Esophagus squamous epithelium (tissue), 5 donors: Measurements from ENCODE around the gene ZNF487. TPM values are rescaled to one million over a fixed set of nuclear protein-coding genes. Genes with fewer than 3 reads are reported as not detected.

Source experiments
- DNase-seq: peaks from one replicate; lab custom pipeline; 2025; lab: John Stamatoyannopoulos, UW
- H3K27ac ChIP-seq, 4 donors: fragments of 200-600 bp; sonication (generic); one replicate each; pipeline ENCODE4 v1.5.1; 2016 to 2019; ENCODE audit warnings: mild to moderate bottlenecking in 1 of 4
- H3K27me3 ChIP-seq, 4 donors: fragments of 200-600 bp; sonication (generic); 1 replicate in 3 of 4; 2 replicates in 1 of 4; pipeline versions ENCODE4 v1.5.1 to v1.6.0; 2017 to 2021; ENCODE audit warnings: antibody characterized with exemption in 1 of 4
- H3K36me3 ChIP-seq, 3 donors: fragments of 200-600 bp; sonication (generic); one replicate each; pipeline ENCODE4 v1.5.1; 2016 to 2019
- H3K4me1 ChIP-seq, 3 donors: fragments of 200-600 bp; sonication (generic); one replicate each; pipeline ENCODE4 v1.5.1; 2017 to 2019
- H3K4me3 ChIP-seq, 4 donors: fragments of 200-600 bp; sonication (generic); 1 replicate in 3 of 4; 2 replicates in 1 of 4; pipeline ENCODE4 v1.5.1; 2016 to 2019; ENCODE audit warnings: mild to moderate bottlenecking in 2 of 4, moderate library complexity in 1 of 4
- H3K9me3 ChIP-seq, 3 donors: fragments of 200-600 bp; sonication (generic); one replicate each; pipeline ENCODE4 v1.5.1; 2016 to 2019
- POLR2A ChIP-seq, 4 donors: fragments of 450-650 bp; IDR thresholded peaks; one replicate each; pipeline ENCODE4 v1.6.1; 2017; ENCODE audit warnings: antibody characterized with exemption in 4 of 4, mild to moderate bottlenecking in 4 of 4, moderate library complexity in 3 of 4
- WGBS, 2 donors: methylation state at CpG; one replicate each; pipeline ENCODE4 v1.1.5; 2018; 5-methylcytosine and 5-hydroxymethylcytosine counted together
- intact Hi-C: fragments of 100-400 bp; cut with DNase I; formaldehyde crosslinking; loops from one replicate; pipeline ENCODE4 v1.15.0; 2022
- total RNA-seq, 4 donors: library from RNA; depleted of rRNA; stranded (reverse); fragments of >200 nt; gene quantifications; one replicate each; pipeline ENCODE4 v1.1.0, GENCODE V29; 2016
- TF ChIP-seq, protein P1 (sequence below), 6 experiments: fragments of 450-650 bp in 4 of 6; fragments of 200-600 bp in 2 of 6; sonication (generic) in 2 of 6; IDR thresholded peaks; one replicate each; pipeline ENCODE4 v1.5.1; 2016 to 2019; ENCODE audit warnings: antibody characterized with exemption in 6 of 6, mild to moderate bottlenecking in 4 of 6, moderate library complexity in 4 of 6
- donor health status: DM: yes; HTN: yes; CAD: no.

Gene ZNF487
- total RNA-seq, 4 donors from 2014 or later: 1.7 to 4.6 (median 4.2) TPM

DNA sequence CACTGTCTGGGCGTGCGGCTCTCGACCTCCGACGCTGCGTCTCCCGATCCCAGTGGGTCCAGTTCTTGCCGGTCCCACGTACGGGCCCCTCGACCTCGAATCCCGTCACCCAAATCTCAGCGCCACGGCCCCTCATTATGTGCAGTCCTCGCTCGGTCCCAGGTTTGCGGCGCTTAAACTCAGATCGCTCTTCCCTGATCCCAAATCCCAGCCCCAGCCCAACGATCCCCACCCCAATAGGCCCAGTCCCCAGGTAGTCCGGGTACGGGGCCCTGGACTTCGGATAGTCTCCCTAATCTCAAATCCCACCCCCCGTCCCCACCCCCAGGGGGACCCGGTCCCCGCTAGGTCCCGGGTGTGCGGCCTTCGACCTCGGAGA lies 28.6 kb upstream of the ZNF487 start:
- H3K36me3 ChIP-seq: peaks cover 0 to 7% (median 0%) of the 10 kb centered on the region in 3 donors
- H3K4me1 ChIP-seq: peaks cover 22 to 54% (median 27%) of the 10 kb centered on the region in 3 donors
- WGBS, 2 donors: 2% methylated on average over 17 of the region's 31 CpGs; no CpG with 5 or more reads in 1 of the 2 donors
- intact Hi-C loops: no loop called here
- peak overlapping the region; percentile 97 to 100 (median 99) for H3K27ac ChIP-seq
- no peaks in the 10 kb centered on the region for H3K9me3 ChIP-seq
- H3K27me3 ChIP-seq: no peaks in the 10 kb centered on the region
- TF ChIP-seq, protein P1, sequence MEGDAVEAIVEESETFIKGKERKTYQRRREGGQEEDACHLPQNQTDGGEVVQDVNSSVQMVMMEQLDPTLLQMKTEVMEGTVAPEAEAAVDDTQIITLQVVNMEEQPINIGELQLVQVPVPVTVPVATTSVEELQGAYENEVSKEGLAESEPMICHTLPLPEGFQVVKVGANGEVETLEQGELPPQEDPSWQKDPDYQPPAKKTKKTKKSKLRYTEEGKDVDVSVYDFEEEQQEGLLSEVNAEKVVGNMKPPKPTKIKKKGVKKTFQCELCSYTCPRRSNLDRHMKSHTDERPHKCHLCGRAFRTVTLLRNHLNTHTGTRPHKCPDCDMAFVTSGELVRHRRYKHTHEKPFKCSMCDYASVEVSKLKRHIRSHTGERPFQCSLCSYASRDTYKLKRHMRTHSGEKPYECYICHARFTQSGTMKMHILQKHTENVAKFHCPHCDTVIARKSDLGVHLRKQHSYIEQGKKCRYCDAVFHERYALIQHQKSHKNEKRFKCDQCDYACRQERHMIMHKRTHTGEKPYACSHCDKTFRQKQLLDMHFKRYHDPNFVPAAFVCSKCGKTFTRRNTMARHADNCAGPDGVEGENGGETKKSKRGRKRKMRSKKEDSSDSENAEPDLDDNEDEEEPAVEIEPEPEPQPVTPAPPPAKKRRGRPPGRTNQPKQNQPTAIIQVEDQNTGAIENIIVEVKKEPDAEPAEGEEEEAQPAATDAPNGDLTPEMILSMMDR (IDR thresholded peaks at IDR 0.05): no peak
- TF ChIP-seq POLR2A (IDR thresholded peaks at IDR 0.05): no peak
- DNase-seq: no peak
- peak overlapping the region; percentile 68 to 90 (median 86) for H3K4me3 ChIP-seq

DNA sequence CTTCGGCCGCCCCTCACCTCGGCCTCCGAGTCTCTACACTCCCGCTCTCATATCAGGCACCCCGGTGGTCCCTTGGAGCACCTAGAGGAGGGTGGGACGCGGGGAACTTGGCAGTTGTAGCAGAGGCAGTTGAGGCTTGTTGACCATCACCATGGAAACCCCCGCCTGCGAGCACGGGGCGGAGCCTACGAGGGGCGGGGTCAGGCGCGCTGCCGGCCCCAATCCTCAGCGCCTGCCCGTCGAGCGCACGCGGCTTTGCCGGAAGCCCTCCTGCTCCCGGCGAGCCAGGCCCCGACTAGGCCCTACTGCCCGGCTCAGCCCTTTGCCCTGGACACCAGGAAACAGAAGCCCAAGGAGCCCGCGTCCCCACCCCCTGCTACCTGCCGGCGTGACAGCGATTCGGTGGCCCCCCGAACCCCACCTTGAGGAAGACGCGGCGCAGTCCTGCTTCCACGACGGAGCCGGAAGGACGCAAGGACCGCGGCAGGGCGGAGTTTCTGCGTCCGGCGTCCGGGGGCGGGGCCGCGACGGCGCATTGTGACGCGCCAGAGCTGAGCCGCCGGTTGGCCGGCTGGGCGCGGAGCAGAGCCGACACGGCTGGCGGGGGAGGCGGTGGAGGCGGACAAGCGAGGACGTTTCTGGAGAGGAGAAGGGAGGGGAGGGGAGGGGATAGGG lies 28.1 kb upstream of the ZNF487 start, which contains the start of gene HNRNPF:
Gene HNRNPF (minus strand): TSS at position 477 of the 675 bp plus-strand sequence. CDS start 21,302 bp downstream, outside the sequence.
- H3K27ac ChIP-seq: peak within 1 kb of the TSS; percentile 97 to 100 (median 99)
- TF ChIP-seq, protein P1 (IDR thresholded peaks at IDR 0.05): peak in 1 of 6 experiments; percentile 6
- peak in 3 of 4 donors; percentile 87 to 98 (median 94) for TF ChIP-seq POLR2A (IDR thresholded peaks at IDR 0.05)
- H3K36me3 ChIP-seq: peaks cover 0 to 2% (median 0%) of the 10 kb centered on the region in 3 donors
- peak; percentile 79 for DNase-seq
- 0% methylated on average over 2 to 3 of the region's 68 CpGs for WGBS, 2 donors
- H3K27me3 ChIP-seq: no peaks in the 10 kb centered on the region
- intact Hi-C loops: no loop called here
- peak within 1 kb of the TSS; percentile 68 to 90 (median 86) for H3K4me3 ChIP-seq
- H3K9me3 ChIP-seq: no peaks in the 10 kb centered on the region
- H3K4me1 ChIP-seq: peaks cover 17 to 49% (median 23%) of the 10 kb centered on the region in 3 donors

DNA sequence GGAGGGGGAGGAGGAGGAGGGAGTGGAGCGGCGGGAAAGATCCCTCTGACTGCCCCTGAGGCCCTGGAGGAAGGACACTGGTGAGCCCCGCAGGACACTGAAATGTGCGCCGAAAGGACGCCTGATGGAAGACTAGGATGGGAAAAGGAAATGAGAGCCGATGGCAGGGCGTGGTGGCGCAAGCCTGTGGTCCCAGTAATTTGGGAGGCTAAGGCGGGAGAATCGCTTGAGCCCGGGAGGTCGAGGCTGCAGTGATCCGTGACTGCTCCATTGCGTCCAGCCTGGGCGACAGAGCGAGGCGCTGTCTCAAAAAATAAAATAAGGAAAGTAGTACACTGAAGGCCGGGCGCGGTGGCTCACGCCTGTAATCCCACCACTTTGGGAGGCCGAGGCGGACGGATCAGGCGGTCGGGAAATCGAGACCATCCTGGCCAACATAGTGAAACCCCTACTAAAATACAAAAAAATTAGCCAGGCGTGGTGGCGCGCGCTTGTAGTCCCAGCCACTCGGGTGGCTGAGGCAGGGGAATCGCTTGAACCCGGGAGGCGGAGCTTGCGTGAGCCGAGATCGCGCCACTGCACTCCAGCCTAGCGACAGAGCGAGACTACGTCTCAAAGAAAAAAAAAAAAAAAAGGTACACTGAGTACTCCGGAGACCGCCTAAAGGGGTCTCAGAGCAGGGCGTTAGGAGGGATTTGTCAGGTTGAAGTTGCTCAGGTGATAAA lies 27.4 kb upstream of the ZNF487 start:
- intact Hi-C loops: no loop called here
- 15 to 16% methylated on average over 35 to 38 of the region's 46 CpGs for WGBS, 2 donors
- TF ChIP-seq, protein P1 (IDR thresholded peaks at IDR 0.05): no peak
- TF ChIP-seq POLR2A (IDR thresholded peaks at IDR 0.05): no peak
- H3K27ac ChIP-seq: peak overlapping the region; percentile 97 to 100 (median 99)
- H3K27me3 ChIP-seq: no peaks in the 10 kb centered on the region
- no peak for DNase-seq
- H3K9me3 ChIP-seq: no peaks in the 10 kb centered on the region
- H3K36me3 ChIP-seq: no peaks in the 10 kb centered on the region
- peak overlapping the region; percentile 68 to 90 (median 86) for H3K4me3 ChIP-seq
- peaks cover 10 to 42% (median 16%) of the 10 kb centered on the region in 3 donors for H3K4me1 ChIP-seq

DNA sequence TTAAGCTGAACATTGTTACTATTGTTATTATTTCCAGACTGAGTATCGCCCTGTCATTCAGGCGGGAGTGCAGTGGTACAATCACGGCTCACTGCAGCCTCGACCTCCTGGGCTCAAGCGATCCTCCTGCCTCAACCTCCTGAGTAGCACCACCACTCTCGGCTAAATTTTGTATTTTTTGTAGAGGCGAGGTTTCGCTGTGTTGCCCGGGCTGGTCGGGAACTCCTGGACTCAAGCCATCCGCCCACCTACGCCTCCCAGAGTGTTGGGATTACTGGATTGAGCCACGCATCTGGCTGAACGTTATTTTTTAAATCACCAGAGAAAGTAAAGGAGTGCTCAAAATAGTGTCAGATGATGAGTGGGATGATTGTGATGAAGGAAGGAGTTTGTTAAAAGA lies 26.6 kb upstream of the ZNF487 start:
- H3K4me1 ChIP-seq: peaks cover 7 to 34% (median 13%) of the 10 kb centered on the region in 3 donors
- intact Hi-C loops: no loop called here
- TF ChIP-seq, protein P1 (IDR thresholded peaks at IDR 0.05): no peak
- TF ChIP-seq POLR2A (IDR thresholded peaks at IDR 0.05): no peak
- WGBS, 2 donors: 60 to 64% methylated on average over 10 to 14 of the region's 14 CpGs
- peak overlapping the region in 3 of 4 donors; percentile 97 to 100 (median 99) for H3K27ac ChIP-seq
- H3K4me3 ChIP-seq: peak overlapping the region in 1 of 4 donors; percentile 68
- no peaks in the 10 kb centered on the region for H3K36me3 ChIP-seq
- no peaks in the 10 kb centered on the region for H3K9me3 ChIP-seq
- no peaks in the 10 kb centered on the region for H3K27me3 ChIP-seq
- no peak for DNase-seq
